GM18502 (cell line): ENCODE measurements around the gene CGRRF1.

ENCODE experiments used
- ATAC-seq: cut with Tn5 transposase; IDR thresholded peaks from one replicate; pipeline ENCODE4 v1.9.1; 2021; ENCODE audit warnings: mild to moderate bottlenecking; ENCODE audit not compliant: unreplicated experiment, poor library complexity

The CGRRF1 gene

DNA sequence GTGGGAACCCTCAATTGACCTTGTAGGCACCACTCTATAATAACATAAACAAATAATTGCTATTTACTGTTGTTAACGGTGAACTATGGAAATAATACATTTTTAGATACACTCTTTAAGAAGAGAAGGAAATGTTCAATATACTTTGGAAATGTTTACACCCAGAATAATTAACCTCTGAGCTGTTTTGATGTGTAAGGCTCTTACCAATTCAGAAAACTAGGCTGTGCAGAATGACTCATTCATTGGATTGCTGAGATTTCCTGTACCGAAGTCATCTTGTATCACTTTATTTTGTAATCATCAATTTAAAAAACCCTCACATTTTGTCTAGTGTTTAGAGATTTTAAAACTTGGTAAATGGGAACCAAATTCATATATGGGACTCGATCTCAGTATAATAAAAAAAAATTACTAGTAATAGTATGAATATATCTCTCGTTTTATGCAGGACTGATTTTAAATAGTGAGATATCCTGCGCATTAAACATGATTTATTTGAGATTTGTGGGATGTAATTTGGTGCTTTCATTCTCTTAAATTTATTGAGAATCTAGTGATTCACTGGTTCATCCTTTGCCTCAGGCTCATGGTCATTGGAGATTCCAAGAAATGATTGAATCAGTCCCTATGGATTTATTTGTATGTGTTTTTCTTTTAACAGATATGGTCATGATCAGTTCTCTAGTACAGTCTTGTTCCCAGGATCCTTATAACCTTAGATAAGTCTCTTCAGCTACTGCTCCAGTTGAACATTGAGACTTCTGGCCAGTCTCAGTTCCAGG lies 61.1 kb downstream of the CGRRF1 start:
- no peak for ATAC-seq

- no peak for ATAC-seq
Observed at GRCh38 chr14:54572316-54572715, 62.6 kb downstream of the CGRRF1 start.

GRCh38 chr14:54574528-54574927 lies 64.8 kb downstream of the CGRRF1 start:
- ATAC-seq: no peak

- ATAC-seq: no peak
Observed at GRCh38 chr14:54577494-54577893, 67.8 kb downstream of the CGRRF1 start.

GRCh38 chr14:54577977-54578376 lies 68.3 kb downstream of the CGRRF1 start:
- ATAC-seq: no peak

- ATAC-seq: no peak
Observed at GRCh38 chr14:54579621-54580020, 69.9 kb downstream of the CGRRF1 start.

DNA sequence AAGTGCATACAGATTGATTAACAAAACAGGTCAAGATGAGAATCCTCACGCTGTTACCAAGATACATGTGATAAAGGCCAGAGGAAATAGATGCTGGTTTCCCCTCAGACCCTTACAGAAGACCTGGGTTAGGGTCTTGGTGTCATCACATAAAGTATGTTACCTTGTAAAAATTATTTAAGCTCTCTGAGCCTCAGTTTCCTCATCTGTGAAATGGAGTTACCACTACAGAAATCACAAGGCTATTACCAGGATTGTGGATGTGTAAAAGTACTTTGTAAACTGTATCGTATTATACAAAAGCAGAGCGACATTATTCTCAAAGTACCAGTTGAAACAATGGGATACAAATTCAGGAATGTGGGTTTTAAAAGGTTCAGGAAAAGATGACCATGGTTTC lies 71.2 kb downstream of the CGRRF1 start:
- no peak for ATAC-seq

DNA sequence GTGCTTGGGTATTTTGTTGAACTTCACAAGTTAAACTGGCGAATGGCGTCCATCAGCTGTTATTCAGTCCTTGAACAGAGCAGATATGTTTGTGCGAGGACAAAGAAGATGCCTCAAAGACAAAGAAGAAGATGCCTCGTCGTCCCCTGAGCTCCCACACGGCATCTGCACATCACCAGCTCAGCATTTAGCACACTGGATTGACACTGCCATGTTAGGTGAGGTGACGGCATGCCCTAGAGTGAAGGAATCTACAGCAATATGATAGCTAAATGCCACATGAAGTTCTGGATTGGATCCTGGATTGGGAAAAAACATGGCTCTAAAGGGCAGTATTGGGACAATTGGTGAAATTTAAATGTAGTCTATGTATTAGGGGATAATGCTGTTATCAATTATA lies 72.6 kb downstream of the CGRRF1 start:
- ATAC-seq: no peak

GRCh38 chr14:54584097-54584496 lies 74.4 kb downstream of the CGRRF1 start:
- no peak for ATAC-seq

DNA sequence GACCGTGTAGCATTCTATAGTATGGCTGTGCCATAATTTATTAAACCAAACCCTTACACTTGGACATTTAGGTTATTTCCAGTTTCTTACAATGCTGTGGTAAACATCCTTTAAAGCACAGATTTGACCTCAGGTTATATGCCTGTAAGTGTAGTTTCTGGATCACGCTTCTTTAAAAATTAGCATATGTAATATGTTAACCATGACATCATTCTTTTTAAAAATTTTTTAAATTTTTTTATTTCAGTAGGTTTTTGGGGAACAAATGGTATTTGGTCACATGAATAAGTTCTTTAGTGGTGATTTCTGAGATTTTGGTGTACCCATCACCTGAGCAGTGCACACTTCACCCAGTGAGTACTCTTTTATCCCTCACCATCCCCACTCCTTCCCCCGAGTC lies 75.5 kb downstream of the CGRRF1 start:
- no peak for ATAC-seq
